ENCODE data around the gene MPV17L2.
"Not testable (repeated sequence)": the region's sequence is repeated elsewhere in the genome, so short reads cannot be mapped to it uniquely, and the experiment has no call there.

MPV17L2 gene

GRCh38 chr19:18192673-18193387 lies at the start of gene MPV17L2:
Gene MPV17L2 (plus strand): TSS chr19:18193218. CDS start chr19:18193282, 64 bp downstream.
- peak; percentile 86 to 99 for DNase-seq (ENCODE audit: low read depth in 1 of 2, low spot score in 1 of 2)

- no peak for DNase-seq (ENCODE audit: low read depth in 1 of 2, low spot score in 1 of 2)
Measured at GRCh38 chr19:18143902-18144301, 49.1 kb upstream of the MPV17L2 start.

GRCh38 chr19:18144361-18144760 lies 48.7 kb upstream of the MPV17L2 start:
- DNase-seq (ENCODE audit: low read depth in 1 of 2, low spot score in 1 of 2): no peak

- DNase-seq (ENCODE audit: low read depth in 1 of 2, low spot score in 1 of 2): no peak
Measured at GRCh38 chr19:18144906-18145305, 48.1 kb upstream of the MPV17L2 start.

- DNase-seq (ENCODE audit: low read depth in 1 of 2, low spot score in 1 of 2): no peak
Measured at GRCh38 chr19:18145391-18145999, 47.5 kb upstream of the MPV17L2 start.

- DNase-seq (ENCODE audit: low read depth in 1 of 2, low spot score in 1 of 2): no peak
Measured at GRCh38 chr19:18147396-18147795, 45.6 kb upstream of the MPV17L2 start.

- DNase-seq (ENCODE audit: low read depth in 1 of 2, low spot score in 1 of 2): no peak
Measured at GRCh38 chr19:18149596-18149975, 43.4 kb upstream of the MPV17L2 start.

- no peak for DNase-seq (ENCODE audit: low read depth in 1 of 2, low spot score in 1 of 2)
Measured at GRCh38 chr19:18150776-18151624, 42.0 kb upstream of the MPV17L2 start.

GRCh38 chr19:18152442-18152816 lies 40.6 kb upstream of the MPV17L2 start:
- DNase-seq (ENCODE audit: low read depth in 1 of 2, low spot score in 1 of 2): peak; percentile 93 to 96

GRCh38 chr19:18152817-18153555 lies 40.0 kb upstream of the MPV17L2 start, which contains the start of gene PIK3R2:
Gene PIK3R2 (plus strand): TSS chr19:18153163. CDS start chr19:18155880, 2,717 bp downstream.
- peak; percentile 98 to 100 for DNase-seq (ENCODE audit: low read depth in 1 of 2, low spot score in 1 of 2)

GRCh38 chr19:18153556-18154134 lies 39.4 kb upstream of the MPV17L2 start:
- no peak for DNase-seq (ENCODE audit: low read depth in 1 of 2, low spot score in 1 of 2)

GRCh38 chr19:18155095-18156087 lies 37.6 kb upstream of the MPV17L2 start:
- no peak for DNase-seq (ENCODE audit: low read depth in 1 of 2, low spot score in 1 of 2)

- DNase-seq (ENCODE audit: low read depth in 1 of 2, low spot score in 1 of 2): no peak
Measured at GRCh38 chr19:18156268-18156667, 36.8 kb upstream of the MPV17L2 start.

- no peak for DNase-seq (ENCODE audit: low read depth in 1 of 2, low spot score in 1 of 2)
Measured at GRCh38 chr19:18156841-18157464, 36.1 kb upstream of the MPV17L2 start.

GRCh38 chr19:18157465-18158063 lies 35.5 kb upstream of the MPV17L2 start:
- DNase-seq (ENCODE audit: low read depth in 1 of 2, low spot score in 1 of 2): no peak

GRCh38 chr19:18158467-18158866 lies 34.6 kb upstream of the MPV17L2 start:
- DNase-seq (ENCODE audit: low read depth in 1 of 2, low spot score in 1 of 2): no peak

- DNase-seq (ENCODE audit: low read depth in 1 of 2, low spot score in 1 of 2): not testable (repeated sequence)
Measured at GRCh38 chr19:18159059-18159616, 33.9 kb upstream of the MPV17L2 start.

- no peak for DNase-seq (ENCODE audit: low read depth in 1 of 2, low spot score in 1 of 2)
Measured at GRCh38 chr19:18159810-18160209, 33.2 kb upstream of the MPV17L2 start.

Data from activated CD4-positive, alpha-beta T cell treated with anti-CD3 and anti-CD28 coated beads, Interleukin-2, amount 50 U/mL, for 24 hours (primary cell).